Left lobe of liver (tissue), 2 donors: ENCODE data around the gene EFCAB8. TPM values are rescaled to one million over a fixed set of nuclear protein-coding genes. Genes with fewer than 3 reads are reported as not detected.
A peak's percentile ranks its signal among the peaks of the same experiment; 100 is the strongest.

ENCODE experiments used
- ATAC-seq: fragments of 200-7000 bp; cut with Tn5 transposase; one replicate; pipeline ENCODE4 v1.9.1; 2020; ENCODE audit warnings: mild to moderate bottlenecking, moderate library complexity
- DNase-seq: peaks from one replicate; pipeline ENCODE4 v3.0.0-alpha.2; 2020; ENCODE audit warnings: low spot score
- total RNA-seq: library from RNA; stranded (reverse); gene quantifications from one replicate; pipeline ENCODE4 v1.2.1, GENCODE V29; 2021
- donor health status: DM: no; HTN: no; CAD: no; lungs with moderate emphysema.
- donor health status: DM: no; HTN: yes; CAD: no.

The EFCAB8 gene
- total RNA-seq, 1 donor from 2014 or later = 0.15 TPM

- DNase-seq (no peak), ATAC-seq (no peak)
These were observed 121.6 kb downstream of the EFCAB8 start for GRCh38 chr20:32980131-32980941.

- DNase-seq = no peak
- no peak for ATAC-seq
These were observed 122.3 kb downstream of the EFCAB8 start for GRCh38 chr20:32980990-32981389.

DNA sequence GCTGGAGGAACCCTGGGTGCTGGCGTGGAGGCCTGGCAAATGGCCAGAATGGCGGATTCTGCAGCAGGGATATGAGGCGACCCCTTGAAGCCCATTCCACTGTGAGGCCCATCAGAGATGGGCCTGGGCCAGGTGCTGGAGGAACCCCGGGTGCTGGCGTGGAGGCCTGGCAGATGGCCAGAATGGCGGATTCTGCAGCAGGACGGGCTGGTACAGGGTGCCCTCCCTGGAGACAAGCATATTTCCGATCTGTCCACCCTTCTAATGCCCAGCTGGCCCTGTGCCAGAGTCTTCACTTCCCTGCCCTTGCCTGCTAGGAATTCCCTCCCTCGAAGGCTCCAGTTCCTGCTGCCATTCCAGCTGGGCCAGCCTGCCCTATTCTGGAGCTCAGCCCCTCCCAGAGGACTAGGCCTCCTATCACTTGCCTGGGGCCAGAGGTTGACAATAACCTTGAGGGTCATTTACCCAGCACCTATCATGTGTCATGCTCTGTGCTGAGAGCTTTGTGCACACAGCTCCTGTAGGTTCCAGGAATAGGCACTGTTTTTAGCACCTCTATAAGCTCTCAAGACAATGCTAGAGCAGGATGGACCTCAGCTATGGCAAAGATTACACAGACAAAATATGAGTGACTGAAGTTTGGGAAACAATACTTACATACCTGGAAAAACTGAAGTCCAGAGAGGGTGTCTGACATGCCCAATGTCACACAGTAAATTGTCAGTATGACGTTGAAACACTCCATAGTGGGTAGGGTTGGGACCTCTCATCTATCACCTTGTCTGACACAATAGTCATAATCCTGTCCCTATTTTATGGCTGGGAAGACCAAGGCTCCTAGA is 124.1 kb downstream of the EFCAB8 start:
- DNase-seq (peak; percentile 49), ATAC-seq (no peak)

DNA sequence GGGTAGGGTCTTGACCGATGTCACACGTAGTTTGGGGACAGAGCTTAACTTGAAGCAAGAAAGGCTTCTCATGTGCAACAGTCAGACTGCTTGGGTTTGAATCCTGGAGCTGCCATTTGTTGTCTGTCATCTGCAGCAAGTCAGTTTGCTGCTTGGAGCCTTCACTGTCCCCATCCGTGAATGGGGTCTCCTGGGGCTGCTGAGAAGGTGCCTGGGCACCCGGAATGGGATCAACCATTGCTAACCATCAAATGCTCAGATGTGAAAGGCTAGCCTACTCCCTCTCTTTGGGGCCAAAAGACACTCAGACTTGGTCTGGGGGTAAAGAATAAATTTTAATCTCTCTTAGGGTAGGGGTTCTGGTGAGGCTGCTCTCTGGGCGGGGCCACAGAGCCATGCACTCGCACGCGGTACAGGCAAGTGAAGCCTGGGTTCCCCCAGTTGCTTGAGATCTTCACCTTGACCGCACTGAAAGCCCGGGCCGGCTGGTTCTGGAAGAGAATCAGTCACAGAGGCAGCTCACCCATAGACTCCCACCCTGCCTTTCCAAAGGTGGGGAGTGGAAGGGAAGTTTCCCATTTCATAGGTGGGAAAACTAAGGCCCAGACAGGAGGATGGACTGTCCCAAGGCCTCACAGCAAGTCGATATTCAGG is 124.9 kb downstream of the EFCAB8 start:
- DNase-seq = no peak
- no peak for ATAC-seq

DNA sequence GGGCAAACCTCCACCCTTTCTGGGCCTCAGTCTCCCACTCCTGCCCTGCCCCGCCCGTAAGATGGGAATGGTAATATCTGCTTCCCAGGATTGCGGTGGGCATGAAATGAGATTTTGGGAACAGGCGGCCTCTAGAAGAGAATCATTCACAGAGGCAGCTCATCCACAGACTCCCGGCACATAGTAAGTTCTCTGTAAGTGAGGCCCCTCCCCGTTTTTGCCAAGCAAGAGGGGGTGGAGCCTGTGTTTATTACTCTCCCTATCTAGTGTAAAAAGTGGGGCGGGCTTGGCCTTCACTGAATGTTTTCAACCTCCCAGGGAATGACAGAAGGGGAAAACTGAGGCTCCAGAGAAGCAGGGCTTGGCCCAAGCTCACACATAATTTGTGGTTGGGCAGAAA is 125.5 kb downstream of the EFCAB8 start:
- DNase-seq (no peak), ATAC-seq (no peak)

DNA sequence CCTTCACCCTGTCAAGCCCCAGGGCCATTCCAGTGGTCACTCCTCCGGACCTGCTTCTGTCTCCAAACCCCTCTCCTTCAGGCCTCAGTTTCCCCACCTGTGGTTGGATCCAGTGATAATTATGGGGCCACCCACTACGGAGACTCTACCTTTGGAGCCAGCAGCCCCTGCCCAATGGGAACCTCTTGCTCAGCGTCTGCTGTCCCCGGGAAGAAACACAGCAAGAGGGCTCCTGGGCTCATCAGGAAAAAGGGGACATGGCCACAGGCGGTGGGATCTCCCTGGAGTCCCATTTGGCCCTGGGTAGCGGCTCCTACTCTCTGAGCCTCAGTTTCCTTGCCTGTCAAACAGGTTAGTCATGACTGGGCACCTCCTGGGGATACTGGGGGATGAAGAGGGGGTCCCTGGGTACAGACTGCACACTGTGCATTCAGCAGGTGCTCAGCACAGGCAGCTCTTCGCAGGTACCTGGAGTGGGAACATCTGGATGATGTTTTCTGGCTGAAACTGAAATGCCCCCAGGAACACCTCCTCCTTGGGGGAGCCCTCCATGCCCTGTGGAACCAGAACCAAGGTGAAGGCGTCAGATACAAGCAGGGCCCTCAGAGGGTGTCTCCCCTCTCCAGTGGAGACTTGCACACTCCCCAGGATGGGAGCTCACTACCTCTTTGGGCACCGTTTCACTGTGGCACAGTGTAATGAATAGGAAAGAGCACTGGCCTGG is 126.1 kb downstream of the EFCAB8 start:
- ATAC-seq = no peak
- DNase-seq = no peak

- no peak for ATAC-seq
- no peak for DNase-seq
These were observed 126.9 kb downstream of the EFCAB8 start for GRCh38 chr20:32985596-32985995.

DNA sequence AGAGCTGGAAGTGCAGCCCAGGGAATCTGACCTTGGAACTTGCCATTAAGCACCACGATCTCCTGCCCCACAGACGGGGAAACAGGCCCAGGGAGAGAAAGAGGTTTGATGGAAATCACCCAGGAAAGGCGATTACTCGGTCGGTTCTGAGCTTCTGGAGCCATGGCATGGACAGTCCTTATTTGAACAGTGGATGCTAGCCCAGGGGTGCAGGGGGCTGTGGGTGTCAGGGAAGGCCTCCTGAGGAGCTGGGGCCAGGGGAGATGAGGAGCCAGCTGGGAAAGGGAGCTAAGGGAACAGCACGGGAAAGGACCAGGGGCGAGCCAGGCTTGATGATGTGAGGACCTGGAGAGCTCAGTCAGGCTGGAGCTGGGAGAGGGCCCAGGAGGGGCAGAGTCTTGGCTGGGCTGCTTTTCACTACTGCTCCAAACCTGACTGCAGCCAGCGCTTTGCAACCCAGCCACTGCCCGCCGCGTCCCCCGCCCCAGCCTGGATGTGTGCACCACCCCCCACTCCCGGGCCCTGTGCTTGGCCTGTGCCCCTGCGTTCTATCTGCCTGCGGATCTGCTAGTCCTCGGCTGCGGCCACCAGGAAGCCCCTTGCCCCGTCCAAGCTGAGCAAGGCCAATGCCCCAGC is 127.7 kb downstream of the EFCAB8 start:
- DNase-seq = no peak
- ATAC-seq = no peak

GRCh38 chr20:32987044-32987825 is 128.5 kb downstream of the EFCAB8 start:
- ATAC-seq = no peak
- DNase-seq = no peak

- DNase-seq (no peak), ATAC-seq (no peak)
These were observed 129.3 kb downstream of the EFCAB8 start for GRCh38 chr20:32988008-32988407.

- DNase-seq (no peak), ATAC-seq (no peak)
These were observed 131.0 kb downstream of the EFCAB8 start for GRCh38 chr20:32989507-32990283.

GRCh38 chr20:32990426-32990825 is 131.7 kb downstream of the EFCAB8 start:
- DNase-seq = no peak
- no peak for ATAC-seq

GRCh38 chr20:32991383-32991782 is 132.7 kb downstream of the EFCAB8 start:
- no peak for DNase-seq
- ATAC-seq = no peak

DNA sequence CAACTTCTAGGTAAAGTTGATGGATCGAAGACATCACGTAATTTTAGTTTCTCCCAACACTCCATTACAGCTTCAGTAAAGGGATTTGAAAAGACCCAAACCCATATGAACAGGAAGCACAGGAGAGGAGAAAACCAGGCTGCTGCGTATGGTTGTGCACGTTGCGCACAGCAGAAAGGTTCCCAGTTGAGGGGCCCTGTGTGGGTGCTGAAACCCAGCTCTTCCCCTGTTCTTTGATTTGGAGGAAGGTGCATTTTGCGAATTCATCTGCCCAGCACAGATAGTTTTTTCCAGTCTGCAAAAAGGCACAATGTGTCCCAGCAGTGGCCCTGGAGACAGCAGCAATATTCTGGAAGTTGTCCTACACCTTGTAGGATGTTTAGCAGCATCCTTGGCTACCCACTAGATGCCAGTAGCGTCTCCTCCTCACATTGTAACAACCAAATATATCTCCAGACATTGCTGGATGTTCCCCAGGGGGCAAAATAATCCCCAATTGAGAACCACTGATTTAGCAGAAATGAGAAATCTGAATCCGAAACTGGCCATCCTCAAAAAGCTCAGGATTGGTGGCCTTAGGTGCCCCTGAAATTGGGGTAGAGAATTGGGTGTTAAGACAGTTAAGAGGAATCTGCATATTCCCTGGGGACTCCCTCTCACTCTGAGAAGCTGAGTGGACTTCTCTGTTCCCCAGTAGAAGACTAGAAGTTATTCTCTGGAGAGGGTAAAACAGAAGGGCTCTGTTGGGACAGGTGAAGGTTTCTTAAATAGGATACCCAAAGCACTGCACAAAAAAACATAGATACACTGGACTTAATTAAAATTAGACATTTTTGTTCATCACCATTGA is 133.3 kb downstream of the EFCAB8 start:
- ATAC-seq (no peak), DNase-seq (no peak)

DNA sequence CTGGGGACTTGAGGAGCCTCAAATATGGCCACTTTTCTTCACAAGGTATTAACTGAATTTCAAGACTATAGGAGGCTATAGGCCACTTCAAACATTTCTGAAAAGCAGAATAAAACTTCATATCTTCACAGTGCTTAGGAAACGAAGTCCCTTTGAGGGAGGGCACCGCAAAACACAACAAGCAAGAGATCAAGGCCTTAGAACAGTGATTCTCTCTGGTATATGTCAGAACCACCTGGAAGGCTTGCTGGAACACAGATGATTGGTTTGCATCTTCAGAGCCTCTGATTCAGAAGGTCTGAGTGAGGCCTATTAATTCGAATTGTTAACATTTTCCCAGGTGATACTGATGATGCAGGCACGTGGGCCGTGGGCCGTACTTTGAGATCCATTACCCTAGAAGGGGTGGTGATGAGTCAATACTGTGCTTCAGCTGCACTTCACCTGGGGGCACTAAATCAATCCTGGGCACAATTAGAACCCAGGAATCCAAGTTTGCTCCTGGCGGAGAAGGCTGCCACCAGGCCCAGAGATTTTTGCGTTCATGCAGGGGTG is 134.8 kb downstream of the EFCAB8 start:
- ATAC-seq (no peak), DNase-seq (no peak)

- DNase-seq (no peak), ATAC-seq (no peak)
These were observed 137.1 kb downstream of the EFCAB8 start for GRCh38 chr20:32995802-32996201.

- DNase-seq (no peak), ATAC-seq (no peak)
These were observed 138.7 kb downstream of the EFCAB8 start for GRCh38 chr20:32997431-32997830.
